ENCODE results near the gene ZGLP1.

Gene ZGLP1

GRCh38 chr19:10266706-10267105 is 42.9 kb downstream of the ZGLP1 start:
- Histone ChIP-seq H3K36me3 (ENCODE audit: insufficient read depth, low read depth, low read length) (no peaks in the 10 kb centered on the region), H3K4me3 (ENCODE audit: low read length) (no peak overlapping the region), H3K4me1 (ENCODE audit: insufficient read depth, low read length) (no peaks in the 10 kb centered on the region; the same call in 1 of the 2 replicates), H3K27me3 (ENCODE audit: insufficient read depth, low read length) (peaks cover 29% of the 10 kb centered on the region), H3K9ac (ENCODE audit: low read depth, low read length) (no peak overlapping the region), H3K27ac (ENCODE audit: low read length) (no peak overlapping the region), H3K9me3 (ENCODE audit: insufficient read depth, low read depth, low read length) (no peaks in the 10 kb centered on the region)

- Histone ChIP-seq H3K36me3 (ENCODE audit: insufficient read depth, low read depth, low read length) (peaks cover 10% of the 10 kb centered on the region), H3K9me3 (ENCODE audit: insufficient read depth, low read depth, low read length) (no peaks in the 10 kb centered on the region), H3K4me3 (ENCODE audit: low read length) (no peak overlapping the region), H3K4me1 (ENCODE audit: insufficient read depth, low read length) (no peaks in the 10 kb centered on the region), H3K27ac (ENCODE audit: low read length) (no peak overlapping the region), H3K9ac (ENCODE audit: low read depth, low read length) (no peak overlapping the region), H3K27me3 (ENCODE audit: insufficient read depth, low read length) (no peaks in the 10 kb centered on the region)
Observed at GRCh38 chr19:10262771-10263170, 46.8 kb downstream of the ZGLP1 start.

- no peaks in the 10 kb centered on the region for H3K4me1 ChIP-seq (ENCODE audit: insufficient read depth, low read length)
- H3K4me3 ChIP-seq (ENCODE audit: low read length): no peak overlapping the region
- H3K9ac ChIP-seq (ENCODE audit: low read depth, low read length): no peak overlapping the region
- no peaks in the 10 kb centered on the region for H3K9me3 ChIP-seq (ENCODE audit: insufficient read depth, low read depth, low read length)
- no peaks in the 10 kb centered on the region for H3K27me3 ChIP-seq (ENCODE audit: insufficient read depth, low read length)
- no peak overlapping the region for H3K27ac ChIP-seq (ENCODE audit: low read length)
- H3K36me3 ChIP-seq (ENCODE audit: insufficient read depth, low read depth, low read length): peaks cover 27% of the 10 kb centered on the region
Observed at GRCh38 chr19:10260141-10260584, 49.5 kb downstream of the ZGLP1 start.

- no peaks in the 10 kb centered on the region for H3K4me1 ChIP-seq (ENCODE audit: insufficient read depth, low read length)
- H3K36me3 ChIP-seq (ENCODE audit: insufficient read depth, low read depth, low read length): peaks cover 35% of the 10 kb centered on the region
- no peak overlapping the region for H3K4me3 ChIP-seq (ENCODE audit: low read length)
- no peaks in the 10 kb centered on the region for H3K27me3 ChIP-seq (ENCODE audit: insufficient read depth, low read length)
- no peak overlapping the region for H3K27ac ChIP-seq (ENCODE audit: low read length)
- no peaks in the 10 kb centered on the region for H3K9me3 ChIP-seq (ENCODE audit: insufficient read depth, low read depth, low read length)
- H3K9ac ChIP-seq (ENCODE audit: low read depth, low read length): no peak overlapping the region
Observed at GRCh38 chr19:10259162-10259905, 50.3 kb downstream of the ZGLP1 start.

- Histone ChIP-seq H3K27me3 (ENCODE audit: insufficient read depth, low read length) (no peaks in the 10 kb centered on the region), H3K9me3 (ENCODE audit: insufficient read depth, low read depth, low read length) (no peaks in the 10 kb centered on the region), H3K36me3 (ENCODE audit: insufficient read depth, low read depth, low read length) (peaks cover 45% of the 10 kb centered on the region), H3K4me1 (ENCODE audit: insufficient read depth, low read length) (no peaks in the 10 kb centered on the region), H3K9ac (ENCODE audit: low read depth, low read length) (no peak overlapping the region), H3K27ac (ENCODE audit: low read length) (no peak overlapping the region), H3K4me3 (ENCODE audit: low read length) (no peak overlapping the region)
Observed at GRCh38 chr19:10258080-10258710, 51.4 kb downstream of the ZGLP1 start.

GRCh38 chr19:10256970-10257615 is 52.5 kb downstream of the ZGLP1 start:
- no peak overlapping the region for H3K9ac ChIP-seq (ENCODE audit: low read depth, low read length)

GRCh38 chr19:10256551-10256950 is 53.1 kb downstream of the ZGLP1 start:
- Histone ChIP-seq H3K27ac (ENCODE audit: low read length) (no peak overlapping the region), H3K4me3 (ENCODE audit: low read length) (no peak overlapping the region), H3K36me3 (ENCODE audit: insufficient read depth, low read depth, low read length) (peaks cover 45% of the 10 kb centered on the region), H3K9ac (ENCODE audit: low read depth, low read length) (no peak overlapping the region), H3K27me3 (ENCODE audit: insufficient read depth, low read length) (no peaks in the 10 kb centered on the region), H3K4me1 (ENCODE audit: insufficient read depth, low read length) (no peaks in the 10 kb centered on the region; the same call in 1 of the 2 replicates), H3K9me3 (ENCODE audit: insufficient read depth, low read depth, low read length) (no peaks in the 10 kb centered on the region)

More at GRCh38 chr19:10256970-10257615, 52.5 kb downstream of the ZGLP1 start:
- H3K36me3 ChIP-seq (ENCODE audit: insufficient read depth, low read depth, low read length): peaks cover 45% of the 10 kb centered on the region
- H3K9me3 ChIP-seq (ENCODE audit: insufficient read depth, low read depth, low read length): no peaks in the 10 kb centered on the region
- no peak overlapping the region for H3K4me3 ChIP-seq (ENCODE audit: low read length)
- H3K27ac ChIP-seq (ENCODE audit: low read length): no peak overlapping the region
- no peaks in the 10 kb centered on the region; the same call in 1 of the 2 replicates for H3K4me1 ChIP-seq (ENCODE audit: insufficient read depth, low read length)
- no peaks in the 10 kb centered on the region for H3K27me3 ChIP-seq (ENCODE audit: insufficient read depth, low read length)

- H3K36me3 ChIP-seq (ENCODE audit: insufficient read depth, low read depth, low read length): peaks cover 45% of the 10 kb centered on the region
Observed at GRCh38 chr19:10255358-10255757, 54.3 kb downstream of the ZGLP1 start.

More at GRCh38 chr19:10255358-10255757, 54.3 kb downstream of the ZGLP1 start:
- Histone ChIP-seq H3K9me3 (ENCODE audit: insufficient read depth, low read depth, low read length) (no peaks in the 10 kb centered on the region), H3K4me3 (ENCODE audit: low read length) (no peak overlapping the region), H3K9ac (ENCODE audit: low read depth, low read length) (no peak overlapping the region), H3K27ac (ENCODE audit: low read length) (no peak overlapping the region), H3K4me1 (ENCODE audit: insufficient read depth, low read length) (no peaks in the 10 kb centered on the region; the same call in 1 of the 2 replicates), H3K27me3 (ENCODE audit: insufficient read depth, low read length) (no peaks in the 10 kb centered on the region)
